Activated CD8-positive, alpha-beta memory T cell treated with anti-CD3 and anti-CD28 coated beads for 36 hours (primary cell): Measurements from ENCODE around the gene TAPT1. TPM values are rescaled to one million over a fixed set of nuclear protein-coding genes. Genes with fewer than 3 reads are reported as not detected.
"Not testable (repeated sequence)": the region's sequence is repeated elsewhere in the genome, so short reads cannot be mapped to it uniquely, and the experiment has no call there.

Experiments
- CTCF ChIA-PET: fragments of 350-600 bp; sonication (Branson Sonifier 250); formaldehyde crosslinking; loops from one replicate; lab custom pipeline; 2021; ENCODE audit warnings: antibody characterized with exemption; lab: Charles Lee
- POLR2A ChIA-PET: fragments of 350-600 bp; sonication (Branson Sonifier 250); formaldehyde crosslinking; loops from one replicate; lab custom pipeline; 2021; ENCODE audit warnings: antibody characterized with exemption; lab: Charles Lee
- total RNA-seq, 2 experiments: library from RNA; stranded (reverse); gene quantifications; one replicate each; pipeline ENCODE4 v1.2.3, GENCODE V29; 2021

Gene TAPT1
- total RNA-seq, 2 experiments from 2014 or later = 26.8 to 30.5 TPM

DNA sequence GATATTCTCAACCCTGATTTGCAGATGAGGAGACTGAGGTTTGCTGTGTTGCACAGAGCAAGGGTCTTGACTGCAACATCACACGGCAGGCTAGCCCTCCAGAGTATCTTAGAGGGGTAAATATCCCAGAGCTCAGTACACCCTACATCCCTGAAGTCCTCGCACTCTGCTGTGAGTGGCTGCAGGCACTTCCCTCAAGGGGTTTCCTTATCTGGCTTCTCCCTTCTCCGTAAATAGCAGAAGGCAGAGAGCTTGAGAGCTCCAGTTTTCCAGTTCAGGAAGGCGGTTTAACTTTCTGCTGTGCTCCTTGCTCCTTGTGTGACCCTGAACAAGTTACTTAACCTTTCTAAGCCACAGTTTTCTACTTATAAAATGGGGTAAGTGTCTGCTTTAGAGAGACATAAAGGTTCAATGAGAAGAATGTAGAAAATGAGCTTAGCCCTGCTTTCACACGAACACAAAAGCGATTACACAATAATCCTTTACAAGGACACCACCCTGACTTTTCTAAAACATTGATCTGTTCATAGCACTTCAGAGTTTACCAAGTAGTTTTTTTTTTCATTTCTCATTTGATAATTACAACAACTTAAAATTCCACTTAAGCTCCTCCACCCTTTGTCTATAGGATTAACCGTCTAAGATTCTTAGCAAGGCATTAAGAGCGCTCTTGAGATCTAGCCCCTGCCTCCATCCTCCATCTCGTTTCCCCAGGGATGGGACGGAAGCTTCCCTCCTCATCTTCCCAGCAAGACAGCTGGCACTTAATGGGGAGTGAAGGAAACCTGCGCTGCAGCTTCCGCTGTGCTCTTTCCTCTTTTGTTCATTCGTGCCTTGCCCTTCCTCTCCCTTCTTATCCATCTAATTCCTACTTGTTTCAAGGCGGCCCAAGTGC lies 68.4 kb downstream of the TAPT1 start:
- CTCF ChIA-PET = interaction anchor here (0.7 to 1.0 kb wide), 2 partner anchors 53 to 91 kb away, joined by 3 read pairs; no protein-coding TSS in a partner anchor
- POLR2A ChIA-PET = no interaction called here

DNA sequence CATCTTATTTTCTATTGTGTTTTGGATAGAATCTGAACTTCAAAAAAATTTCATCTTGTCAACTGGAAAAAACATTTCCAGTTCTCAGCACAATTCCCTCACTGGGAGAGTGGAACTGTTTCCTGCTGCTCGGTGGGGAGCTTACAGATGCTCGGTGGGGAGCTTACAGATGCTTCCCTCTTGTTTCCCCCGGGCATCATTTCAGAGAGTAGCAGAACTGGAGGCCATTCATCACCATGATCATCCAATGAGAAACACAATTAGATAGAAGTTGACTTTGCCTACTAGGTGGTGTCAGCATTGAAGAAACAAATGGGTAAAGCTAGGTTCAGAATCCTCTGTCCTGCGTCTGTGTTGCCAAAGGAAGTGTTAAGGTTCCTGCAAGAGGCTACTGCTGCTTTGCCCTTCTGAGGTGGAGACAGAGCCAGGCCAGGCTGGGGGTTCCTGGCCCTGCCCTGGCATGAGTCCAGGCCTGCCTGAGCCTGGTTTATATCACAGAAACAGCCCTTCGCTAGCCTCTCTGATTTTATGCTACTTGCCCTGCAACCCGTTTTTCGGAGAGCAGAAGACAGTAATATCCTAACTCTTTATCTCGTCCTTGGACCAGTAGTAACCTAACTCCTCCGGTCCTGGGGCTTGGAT lies 70.6 kb downstream of the TAPT1 start:
- ChIA-PET CTCF (interaction anchor here (0.7 to 1.2 kb wide), 3 partner anchors 51 to 350 kb away, joined by 3 to 4 read pairs (median 3); no protein-coding TSS in a partner anchor), POLR2A (no interaction called here)

DNA sequence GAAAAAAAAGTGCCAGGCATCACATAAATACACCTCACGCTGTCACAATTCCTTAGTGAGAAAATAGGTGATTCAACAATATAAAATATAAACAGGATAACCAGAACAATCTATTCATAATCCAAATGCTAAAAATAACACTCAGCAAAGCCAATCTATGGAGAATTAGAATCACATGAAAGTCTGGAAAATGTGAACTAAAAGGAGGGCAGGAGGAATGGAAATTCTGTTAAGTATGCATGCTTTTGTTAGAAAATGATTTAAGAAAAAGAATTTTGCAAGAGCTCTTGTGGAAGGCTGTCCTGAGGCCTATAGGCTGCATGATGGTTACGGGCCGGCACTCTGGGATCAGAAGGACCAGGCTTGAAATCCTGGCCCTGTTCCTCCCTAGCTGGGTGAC lies 71.8 kb downstream of the TAPT1 start:
- CTCF ChIA-PET = no interaction called here
- POLR2A ChIA-PET = no interaction called here

GRCh38 chr4:16150716-16151115 lies 75.6 kb downstream of the TAPT1 start:
- POLR2A ChIA-PET = no interaction called here
- CTCF ChIA-PET = no interaction called here

DNA sequence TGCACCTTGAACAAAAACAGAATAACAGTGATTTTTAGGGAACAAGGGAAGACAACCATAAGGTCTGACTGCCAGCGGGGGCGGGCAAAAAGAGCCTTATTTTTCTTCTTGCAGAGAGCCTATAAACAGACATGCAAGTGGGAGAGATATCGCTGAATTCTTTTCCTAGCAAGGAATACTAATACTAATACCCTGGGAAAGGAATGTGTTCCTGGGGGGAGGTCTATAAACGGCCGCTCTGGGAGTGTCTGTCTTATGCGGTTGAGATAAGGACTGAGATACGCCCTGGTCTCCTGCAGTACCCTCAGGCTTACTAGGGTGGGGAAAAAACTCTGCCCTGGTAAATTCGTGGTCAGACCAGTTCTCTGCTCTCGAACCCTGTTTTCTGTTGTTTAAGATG lies 81.4 kb downstream of the TAPT1 start:
- CTCF ChIA-PET, POLR2A ChIA-PET: not testable (repeated sequence)

GRCh38 chr4:16142598-16143310 lies 83.5 kb downstream of the TAPT1 start:
- POLR2A ChIA-PET = no interaction called here
- CTCF ChIA-PET = no interaction called here

- CTCF ChIA-PET = no interaction called here
- POLR2A ChIA-PET = no interaction called here
These were observed 85.4 kb downstream of the TAPT1 start for GRCh38 chr4:16140879-16141249.

DNA sequence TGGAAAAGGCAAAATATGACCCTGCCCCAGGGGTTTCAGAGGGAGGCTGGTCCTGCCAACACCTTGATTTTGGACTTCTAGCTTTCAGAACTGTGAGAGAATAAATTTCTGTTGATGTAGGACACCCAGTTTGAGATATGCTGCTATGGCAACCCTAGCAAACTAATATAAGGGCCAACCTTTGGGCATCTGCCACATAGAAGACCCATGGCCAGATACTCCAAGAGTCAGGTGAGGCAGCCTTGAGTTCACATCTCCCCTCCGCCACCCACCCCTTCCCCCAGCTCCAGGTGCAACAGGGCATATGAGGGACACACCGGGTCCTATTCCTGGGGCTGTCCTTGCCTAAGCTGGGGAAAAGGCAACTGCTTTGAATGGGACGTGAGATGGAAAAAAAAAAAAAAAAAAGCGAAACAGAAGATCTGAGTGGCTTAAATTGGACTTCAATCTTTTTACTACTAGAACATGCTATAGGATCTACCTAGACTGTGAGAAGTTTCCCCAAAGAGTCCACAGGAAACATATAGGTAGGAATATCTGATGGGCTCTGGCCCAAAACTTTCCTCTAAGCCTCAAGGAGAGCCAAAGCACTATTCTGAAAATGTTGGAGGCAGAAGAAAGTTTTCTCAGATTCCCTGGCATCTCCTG lies 85.9 kb downstream of the TAPT1 start:
- ChIA-PET CTCF (no interaction called here), POLR2A (no interaction called here)

GRCh38 chr4:16139066-16139945 lies 87.0 kb downstream of the TAPT1 start:
- ChIA-PET CTCF (no interaction called here), POLR2A (no interaction called here)

DNA sequence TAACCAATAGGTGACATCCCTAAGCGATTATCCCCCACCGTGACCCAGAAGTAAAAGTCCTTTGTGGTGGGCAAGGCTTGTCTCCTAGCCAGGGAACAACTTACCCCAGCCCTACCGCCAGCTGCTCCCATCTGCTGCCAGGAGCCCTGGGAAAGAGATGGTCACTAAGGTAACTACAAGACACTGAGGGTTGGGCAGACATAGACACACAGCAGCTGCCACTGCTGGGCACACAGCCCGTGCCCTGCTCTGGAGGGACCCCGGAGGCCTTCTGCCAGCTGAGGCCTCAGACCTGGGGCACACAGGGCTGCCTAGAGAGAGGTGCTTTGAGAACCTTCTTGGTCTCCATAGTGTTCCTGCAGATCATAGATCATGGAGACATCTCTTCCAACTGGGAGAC lies 89.4 kb downstream of the TAPT1 start:
- ChIA-PET POLR2A (no interaction called here), CTCF (interaction anchor here (1.4 kb wide), 1 partner anchor 19 kb away, joined by 3 read pairs; no protein-coding TSS in a partner anchor)

DNA sequence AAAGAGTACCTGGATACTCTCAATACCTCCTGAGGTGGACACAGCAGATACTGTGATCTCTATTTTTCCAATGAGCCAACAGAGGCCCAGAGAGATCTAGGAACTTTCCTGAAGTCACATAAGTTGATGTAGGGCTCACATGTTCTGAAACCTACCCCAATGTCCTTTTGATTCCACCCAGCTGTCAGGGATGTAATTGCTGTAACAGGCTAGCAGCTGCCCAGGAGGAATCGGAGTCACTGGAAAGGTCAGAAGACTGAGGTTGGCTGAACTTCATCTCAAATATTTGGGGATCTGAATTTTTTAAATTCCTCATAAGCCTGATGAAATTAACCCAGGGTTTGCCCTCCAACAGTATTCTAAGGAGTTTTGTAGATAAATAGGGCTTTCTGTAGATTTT lies 90.0 kb downstream of the TAPT1 start:
- CTCF ChIA-PET = no interaction called here
- POLR2A ChIA-PET = no interaction called here

DNA sequence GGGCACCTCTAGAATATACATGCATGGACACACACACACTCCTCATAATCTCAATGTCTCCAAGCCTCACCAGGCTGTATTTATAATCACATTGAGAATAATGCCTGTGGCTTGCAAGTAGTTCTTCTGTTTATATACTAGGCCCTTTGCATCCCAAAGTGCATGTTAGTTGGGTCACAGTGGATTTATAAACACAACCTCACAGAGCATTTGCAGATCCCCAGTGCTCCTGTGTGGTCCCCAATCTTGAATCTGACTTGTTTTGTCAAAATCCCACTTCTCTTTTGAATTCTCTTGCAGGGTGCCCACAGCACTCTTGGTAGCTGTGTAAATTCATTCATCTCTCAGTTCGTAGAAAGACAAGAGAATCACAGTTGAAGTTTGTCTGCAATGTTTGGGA lies 92.9 kb downstream of the TAPT1 start:
- ChIA-PET CTCF (no interaction called here), POLR2A (no interaction called here)

- ChIA-PET CTCF (no interaction called here), POLR2A (no interaction called here)
These were observed 95.0 kb downstream of the TAPT1 start for GRCh38 chr4:16131293-16131692.

- ChIA-PET POLR2A (no interaction called here), CTCF (no interaction called here)
These were observed 96.9 kb downstream of the TAPT1 start for GRCh38 chr4:16129336-16129735.

DNA sequence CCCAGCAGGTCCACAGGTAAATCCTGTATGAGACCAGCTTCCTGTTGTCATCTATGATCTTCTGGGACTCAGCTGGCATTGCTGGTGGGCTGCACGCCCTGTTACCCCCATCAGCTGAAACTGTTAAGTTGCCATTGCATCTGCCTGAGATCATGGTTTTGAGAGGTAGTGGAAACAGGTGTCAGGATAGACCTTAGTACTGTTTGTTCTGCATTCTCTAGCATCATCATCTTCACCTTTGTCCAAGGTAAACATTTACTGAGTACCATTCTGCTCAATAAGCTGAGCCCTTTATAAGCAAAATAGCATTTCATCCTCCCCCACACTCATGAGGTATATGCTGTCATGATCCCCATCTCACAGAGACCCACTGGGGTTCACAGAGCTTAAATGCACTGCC lies 99.6 kb downstream of the TAPT1 start:
- CTCF ChIA-PET = no interaction called here
- POLR2A ChIA-PET = no interaction called here

- ChIA-PET CTCF (no interaction called here), POLR2A (no interaction called here)
These were observed 100.5 kb downstream of the TAPT1 start for GRCh38 chr4:16125571-16126445.

DNA sequence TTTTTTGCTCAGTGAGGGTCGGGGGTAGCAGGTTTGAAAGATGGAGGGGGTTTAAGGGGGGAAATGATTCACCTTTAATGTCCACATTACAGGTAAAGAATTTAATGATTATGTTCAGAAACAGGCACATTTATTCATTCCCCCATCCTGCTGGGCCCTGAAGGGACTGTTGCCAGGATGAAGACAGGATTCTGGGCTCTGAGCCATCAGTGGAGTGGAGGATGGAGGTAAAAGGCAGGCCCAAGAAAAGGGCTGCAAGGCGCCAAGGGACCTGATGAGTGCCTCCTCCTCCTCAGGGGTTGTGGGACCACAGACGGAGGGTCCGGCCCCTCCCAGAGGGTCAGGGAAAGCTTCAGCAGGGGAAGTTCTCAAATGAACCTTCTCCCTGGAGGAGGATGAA lies 102.0 kb downstream of the TAPT1 start:
- ChIA-PET POLR2A (no interaction called here), CTCF (interaction anchor here (0.6 kb wide), 1 partner anchor 424 kb away, joined by 3 read pairs; no protein-coding TSS in a partner anchor)
